Kidney (tissue), 14 donors: ENCODE measurements around the gene THEMIS2. TPM values are rescaled to one million over a fixed set of nuclear protein-coding genes. Genes with fewer than 3 reads are reported as not detected.

Source experiments
- DNase-seq, 5 donors: peaks; one replicate each; pipeline ENCODE4 v3.0.0-alpha.2; 2013 to 2020
- FAIRE-seq: peaks from 2 replicates; lab custom pipeline; 2012; peaks lifted over from hg19 to GRCh38; lab: Jason Lieb, UNC
- H3K27ac ChIP-seq, 2 donors: one replicate each; pipeline ENCODE4 v1.7.0; 2013; ENCODE audit warnings: low read depth in 2 of 2, low read length in 2 of 2, inconsistent platforms in 1 of 2
- H3K27me3 ChIP-seq: one replicate; pipeline ENCODE4 v1.7.1; 2013; ENCODE audit warnings: low read length, inconsistent platforms; ENCODE audit not compliant: control insufficient read depth, insufficient read depth
- H3K36me3 ChIP-seq, 3 donors: one replicate each; pipeline versions ENCODE4 v1.7.0 to v1.7.1; 2013; ENCODE audit warnings: low read length in 3 of 3, control low read depth in 1 of 3, inconsistent platforms in 1 of 3; ENCODE audit not compliant: insufficient read depth in 3 of 3, control insufficient read depth in 2 of 3
- H3K4me1 ChIP-seq, 3 donors: one replicate each; pipeline versions ENCODE4 v1.7.0 to v1.7.1; 2013; ENCODE audit warnings: low read length in 3 of 3, inconsistent platforms in 1 of 3, low read depth in 1 of 3; ENCODE audit not compliant: control insufficient read depth in 2 of 3, insufficient read depth in 2 of 3
- H3K4me3 ChIP-seq, 3 donors: one replicate each; pipeline versions ENCODE4 v1.7.0 to v1.8.1; 2013; ENCODE audit warnings: low read length in 3 of 3, control low read depth in 1 of 3, inconsistent platforms in 1 of 3
- H3K9ac ChIP-seq, 3 donors: one replicate each; pipeline versions ENCODE4 v1.7.0 to v1.7.1; 2013; ENCODE audit warnings: low read length in 3 of 3, control low read depth in 1 of 3, inconsistent platforms in 1 of 3
- H3K9me3 ChIP-seq, 3 donors: one replicate each; pipeline versions ENCODE4 v1.7.0 to v1.7.1; 2013; ENCODE audit warnings: low read length in 3 of 3, control low read depth in 1 of 3, inconsistent platforms in 1 of 3; ENCODE audit not compliant: control insufficient read depth in 2 of 3, insufficient read depth in 1 of 3
- CTCF ChIP-seq: IDR thresholded peaks from 3 replicates; pipeline ENCODE4 v1.5.1; 2012; ENCODE audit warnings: mild to moderate bottlenecking, moderate library complexity, borderline replicate concordance; ENCODE audit not compliant: insufficient read depth; ENCODE audit errors: extremely low read depth
- intact Hi-C: fragments of 100-400 bp; cut with DNase I; formaldehyde crosslinking; loops from one replicate; pipeline ENCODE4 v1.11.1; 2022
- polyA plus RNA-seq: library from polyadenylated mRNA; stranded (reverse); fragments of 350-450 nt; fragmentation: Illumina TruSeq; extraction: RNeasy Lipid Tissue Mini Kit (QIAGEN cat#74804); gene quantifications from one replicate; pipeline ENCODE4 v1.2.3, GENCODE V29; 2014; ENCODE audit warnings: low read depth, low replicate concordance; ENCODE audit not compliant: insufficient read depth
- total RNA-seq: library from RNA; stranded (reverse); fragmentation: NEBNext Ultra II Directional; extraction: Animal tissue kit (Norgen Biotek cat#: 25700); gene quantifications from one replicate; pipeline ENCODE4 v1.2.1, GENCODE V29; 2021
- donor health status: control.
- donor health status: control.
- donor health status: control.
- donor health status: control.
- donor health status: control.
- donor health status: DM: yes; HTN: yes; CAD: no.
- donor health status: Normal renal cell carcinoma (clear cell type).

The THEMIS2 gene
- total and polyA plus RNA-seq, 2 donors from 2014 or later: 5.2 to 47.2 TPM

DNA sequence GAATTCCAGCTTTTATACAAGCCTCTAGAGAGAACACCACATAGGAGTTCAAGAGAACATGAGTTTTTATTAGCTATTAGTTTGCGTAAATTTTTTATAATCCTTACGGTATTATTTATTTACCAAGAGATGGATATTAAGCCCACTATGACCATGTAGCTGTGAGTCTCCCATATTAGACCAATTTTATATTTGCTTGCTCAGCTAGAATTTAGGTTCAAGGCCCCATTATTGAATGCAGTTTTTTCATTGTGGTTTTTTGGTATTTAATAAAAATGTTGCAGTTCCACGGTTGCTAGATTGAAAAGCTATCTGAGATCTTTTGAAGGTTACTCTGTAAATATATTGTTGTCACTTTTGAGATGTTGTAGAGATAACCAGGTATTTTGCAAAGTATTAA, 38.9 kb upstream of the THEMIS2 start:
- intact Hi-C loops: no loop called here
- H3K36me3 ChIP-seq: peaks cover 0 to 16% (median 6%) of the 10 kb centered on the region in 3 donors
- H3K4me1 ChIP-seq: peaks cover 0 to 11% (median 8%) of the 10 kb centered on the region in 3 donors
- H3K9me3 ChIP-seq: no peaks in the 10 kb centered on the region
- no peak overlapping the region for H3K9ac ChIP-seq
- TF ChIP-seq CTCF: no peak
- H3K4me3 ChIP-seq: no peak overlapping the region
- no peaks in the 10 kb centered on the region for H3K27me3 ChIP-seq
- no peak overlapping the region for H3K27ac ChIP-seq
- DNase-seq (no peak), FAIRE-seq (no peak)

GRCh38 chr1:27835046-27835445, 37.3 kb upstream of the THEMIS2 start:
- H3K4me3 ChIP-seq: no peak overlapping the region
- H3K9me3 ChIP-seq: no peaks in the 10 kb centered on the region
- no peak overlapping the region for H3K9ac ChIP-seq
- intact Hi-C loops: no loop called here
- FAIRE-seq (no peak), DNase-seq (no peak)
- TF ChIP-seq CTCF: no peak
- peaks cover 0 to 11% (median 8%) of the 10 kb centered on the region in 3 donors for H3K4me1 ChIP-seq
- H3K27ac ChIP-seq: no peak overlapping the region
- H3K27me3 ChIP-seq: no peaks in the 10 kb centered on the region
- peaks cover 0 to 24% (median 6%) of the 10 kb centered on the region in 3 donors for H3K36me3 ChIP-seq

DNA sequence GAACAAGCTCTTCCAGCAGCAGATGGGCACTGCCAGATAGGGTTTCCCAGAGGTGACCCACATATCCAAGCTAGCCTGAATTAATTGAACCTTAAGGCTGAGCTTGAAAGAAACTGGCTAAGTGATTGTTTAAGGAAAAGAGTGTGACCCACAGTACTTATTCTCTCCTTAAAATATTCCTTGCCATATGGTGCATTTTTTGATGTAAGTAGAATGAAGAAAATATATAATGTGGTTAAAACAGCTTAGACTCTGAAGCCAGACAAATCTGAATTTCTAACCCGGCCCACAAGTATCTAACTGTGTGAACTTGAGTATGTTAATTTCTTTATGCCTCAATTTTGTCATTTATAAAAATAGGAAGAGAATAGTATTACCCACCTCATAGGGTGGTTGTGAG, 36.8 kb upstream of the THEMIS2 start:
- Histone ChIP-seq H3K9ac (no peak overlapping the region), H3K27me3 (no peaks in the 10 kb centered on the region), H3K4me3 (no peak overlapping the region), H3K27ac (no peak overlapping the region), H3K36me3 (peaks cover 0 to 26% (median 6%) of the 10 kb centered on the region in 3 donors), H3K9me3 (no peaks in the 10 kb centered on the region), H3K4me1 (peaks cover 0 to 11% (median 8%) of the 10 kb centered on the region in 3 donors)
- no peak for DNase-seq
- no peak for FAIRE-seq
- no peak for TF ChIP-seq CTCF
- intact Hi-C loops: no loop called here

DNA sequence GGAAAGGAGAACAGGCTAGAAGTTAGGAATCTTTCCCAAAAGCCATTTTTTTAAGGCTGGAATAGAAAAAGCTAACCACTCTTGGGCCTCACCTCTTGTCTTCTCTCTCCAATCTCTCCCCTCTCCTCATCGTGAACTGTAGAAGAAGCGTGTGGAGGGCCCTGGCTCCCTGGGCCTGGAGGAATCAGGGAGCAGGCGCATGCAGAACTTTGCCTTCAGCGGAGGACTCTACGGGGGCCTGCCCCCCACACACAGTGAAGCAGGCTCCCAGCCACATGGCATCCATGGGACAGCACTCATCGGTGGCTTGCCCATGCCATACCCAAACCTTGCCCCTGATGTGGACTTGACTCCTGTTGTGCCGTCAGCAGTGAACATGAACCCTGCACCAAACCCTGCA, 22.4 kb upstream of the THEMIS2 start:
- Histone ChIP-seq H3K9ac (no peak overlapping the region), H3K36me3 (peaks cover 4 to 33% (median 30%) of the 10 kb centered on the region in 3 donors), H3K27ac (no peak overlapping the region), H3K9me3 (no peaks in the 10 kb centered on the region), H3K4me3 (no peak overlapping the region), H3K27me3 (no peaks in the 10 kb centered on the region), H3K4me1 (no peaks in the 10 kb centered on the region)
- DNase-seq (no peak), FAIRE-seq (no peak)
- TF ChIP-seq CTCF: no peak
- intact Hi-C loops: loop anchor here (10.0 kb wide), 1 partner anchor 125 kb away; no protein-coding TSS in a partner anchor
